Endothelial cell of umbilical vein (primary cell): ENCODE data around the gene ZNF132. TPM values are rescaled to one million over a fixed set of nuclear protein-coding genes. Genes with fewer than 3 reads are reported as not detected.

Source experiments
- BruUV-seq: library from RNA; stranded (reverse); fragments of 400-500 nt; replicated peaks from 2 replicates; lab custom pipeline; 2021; lab: Mats Ljungman, UMichigan
- CTCF ChIA-PET: fragments of 300-600, 350-600 bp; sonication (Branson Sonifier 250); formaldehyde crosslinking; loops from one replicate; lab custom pipeline; 2021; ENCODE audit warnings: antibody characterized with exemption, inconsistent platforms; lab: Charles Lee
- POLR2A ChIA-PET: fragments of 300-600, 350-600 bp; sonication (Branson Sonifier 250); formaldehyde crosslinking; loops from one replicate; lab custom pipeline; 2021; ENCODE audit warnings: antibody characterized with exemption, inconsistent platforms; lab: Charles Lee
- DNase-seq: peaks from one replicate; pipeline ENCODE4 v3.0.0-alpha.2; 2011; ENCODE audit warnings: low read depth, low spot score
- FAIRE-seq: peaks from 2 replicates; lab custom pipeline; 2011; peaks lifted over from hg19 to GRCh38; lab: Jason Lieb, UNC
- H2AFZ ChIP-seq: 2 replicates; pipeline ENCODE4 v1.6.0; 2012; ENCODE audit warnings: low read depth, low read length, control low read depth, inconsistent platforms
- H3K27ac ChIP-seq: 2 replicates; pipeline ENCODE4 v1.5.1; 2011; ENCODE audit warnings: low read depth, mild to moderate bottlenecking, control low read depth, low read length, moderate library complexity; ENCODE audit not compliant: insufficient read depth
- H3K27me3 ChIP-seq, 2 experiments: 2 replicates each; pipeline versions ENCODE4 v1.6.0 to v1.6.1; 2011; ENCODE audit warnings: low read length in 2 of 2, mixed read lengths in 1 of 2; ENCODE audit not compliant: control insufficient read depth in 2 of 2, insufficient read depth in 2 of 2
- H3K36me3 ChIP-seq, 2 experiments: 2 replicates in 1 of 2; 3 replicates in 1 of 2; pipeline ENCODE4 v1.5.1; 2011; ENCODE audit warnings: low read length in 2 of 2, mild to moderate bottlenecking in 1 of 2, moderate library complexity in 1 of 2; ENCODE audit not compliant: control insufficient read depth in 2 of 2, insufficient read depth in 2 of 2; ENCODE audit errors: extremely low read depth in 1 of 2
- H3K4me1 ChIP-seq: 3 replicates; pipeline ENCODE4 v1.5.1; 2011; ENCODE audit warnings: mild to moderate bottlenecking, low read length; ENCODE audit not compliant: control insufficient read depth, insufficient read depth; ENCODE audit errors: extremely low read depth
- H3K4me2 ChIP-seq: 2 replicates; pipeline ENCODE4 v1.6.1; 2011; ENCODE audit warnings: low read length, control low read depth, mixed read lengths; ENCODE audit not compliant: insufficient read depth
- H3K4me3 ChIP-seq, 3 experiments: fragments of 200-600 bp in 1 of 3; sonication (generic), shearing (Covaris generic) in 1 of 3; replicated peaks in 1 of 3; 2 replicates each; pipeline ENCODE4 v1.5.1; 2011 to 2016; ENCODE audit warnings: control low read depth in 3 of 3, low read length in 3 of 3, mild to moderate bottlenecking in 2 of 3, inconsistent platforms in 1 of 3, low read depth in 1 of 3, moderate library complexity in 1 of 3; ENCODE audit not compliant: insufficient read depth in 1 of 3
- H3K79me2 ChIP-seq: 2 replicates; pipeline ENCODE4 v1.6.0; 2012; ENCODE audit warnings: low read length, inconsistent platforms; ENCODE audit not compliant: control insufficient read depth, insufficient read depth
- H3K9ac ChIP-seq: replicated peaks from 2 replicates; pipeline ENCODE3; 2011; ENCODE audit warnings: low read length, control low read depth; ENCODE audit not compliant: insufficient read depth; ENCODE audit errors: extremely low read depth
- H3K9me1 ChIP-seq: replicated peaks from 3 replicates; pipeline ENCODE4 v1.6.0; 2011; ENCODE audit warnings: mild to moderate bottlenecking, low read length; ENCODE audit not compliant: control insufficient read depth, insufficient read depth; ENCODE audit errors: extremely low read depth
- H3K9me3 ChIP-seq: replicated peaks from 2 replicates; pipeline ENCODE4 v1.5.1; 2012; ENCODE audit warnings: low read length, inconsistent platforms; ENCODE audit not compliant: control insufficient read depth, insufficient read depth
- H4K20me1 ChIP-seq: replicated peaks from 2 replicates; pipeline ENCODE3; 2011; ENCODE audit warnings: mild to moderate bottlenecking, low read length; ENCODE audit not compliant: control insufficient read depth, insufficient read depth; ENCODE audit errors: extremely low read depth
- EZH2 ChIP-seq: IDR thresholded peaks from 2 replicates; pipeline ENCODE4 v1.6.1; 2012; ENCODE audit warnings: borderline replicate concordance, low read depth, mild to moderate bottlenecking, moderate library complexity, low read length, inconsistent platforms; ENCODE audit not compliant: severe bottlenecking
- FOS ChIP-seq: IDR thresholded peaks from 2 replicates; pipeline ENCODE4 v1.6.1; 2011; ENCODE audit warnings: mild to moderate bottlenecking, low read length, moderate library complexity, borderline replicate concordance; ENCODE audit not compliant: insufficient read depth
- GATA2 ChIP-seq: IDR thresholded peaks from 2 replicates; pipeline ENCODE4 v1.7.0; 2011; ENCODE audit warnings: low read depth, mild to moderate bottlenecking, moderate library complexity, mixed read lengths, low read length; ENCODE audit not compliant: insufficient read length, insufficient read depth
- JUN ChIP-seq: IDR thresholded peaks from 2 replicates; pipeline ENCODE4 v1.6.1; 2011; ENCODE audit warnings: borderline replicate concordance, low read depth; ENCODE audit not compliant: insufficient read length, insufficient read depth
- MAX ChIP-seq: IDR thresholded peaks from 2 replicates; pipeline ENCODE4 v1.6.1; 2011; ENCODE audit not compliant: insufficient read depth, insufficient read length
- MYC ChIP-seq: IDR thresholded peaks from one replicate; pipeline ENCODE4 v1.6.1; 2011; ENCODE audit warnings: mild to moderate bottlenecking, low read depth, low read length
- POLR2AphosphoS5 ChIP-seq: IDR thresholded peaks from 2 replicates; pipeline ENCODE4 v1.6.1; 2012; ENCODE audit warnings: low read depth, mild to moderate bottlenecking, control low read depth, low read length, moderate library complexity; ENCODE audit not compliant: insufficient read depth
- dilution Hi-C: fragments of 300-500 bp; cut with MboI; formaldehyde crosslinking; loops from one replicate; pipeline ENCODE4 v1.15.0; 2019; ENCODE audit warnings: low sequenced_read_pairs; ENCODE audit not compliant: extremely low pct_ligation_motif_present
- intact Hi-C: fragments of 100-400 bp; cut with micrococcal nuclease; formaldehyde crosslinking; loops from one replicate; pipeline ENCODE4 v1.10.0; 2022
- polyA plus RNA-seq, 4 experiments: library from polyadenylated mRNA; depleted of rRNA in 3 of 4; stranded (reverse) in 3 of 4; unstranded in 1 of 4; fragments of >200 nt; gene quantifications; 2 replicates each; pipeline versions ENCODE4 v1.2.1 to v1.2.3, GENCODE V29; 2011 to 2012; ENCODE audit warnings: missing spikeins in 1 of 4
- total RNA-seq: library from RNA; stranded (reverse); gene quantifications from 2 replicates; pipeline ENCODE4 v1.2.3, GENCODE V29; 2021

The ZNF132 gene
- total and polyA plus RNA-seq, 2 donors (not counting 3 experiments of a cell fraction or from before 2014, with no cell fraction given): 0.54 to 4.2 TPM

GRCh38 chr19:58399903-58400302, 40.0 kb downstream of the ZNF132 start:
- H3K9me1 ChIP-seq: no peaks in the 10 kb centered on the region
- ChIA-PET CTCF (no interaction called here), POLR2A (no interaction called here)
- no peak overlapping the region for H3K4me2 ChIP-seq
- H3K36me3 ChIP-seq: peaks cover 1 to 3% of the 10 kb centered on the region in 2 experiments
- no peaks in the 10 kb centered on the region for H3K27me3 ChIP-seq
- dilution Hi-C loops: no loop called here
- H3K4me3 ChIP-seq: no peak overlapping the region
- BruUV-seq: no TSS peak
- H3K79me2 ChIP-seq: no peaks in the 10 kb centered on the region
- no peak for TF ChIP-seq EZH2
- TF ChIP-seq JUN: no peak
- TF ChIP-seq POLR2AphosphoS5: no peak
- H3K9me3 ChIP-seq: no peaks in the 10 kb centered on the region
- H4K20me1 ChIP-seq: no peaks in the 10 kb centered on the region
- H3K27ac ChIP-seq: no peak overlapping the region
- FAIRE-seq: no peak
- H3K4me1 ChIP-seq: peaks cover 12% of the 10 kb centered on the region
- no peak overlapping the region for H3K9ac ChIP-seq
- intact Hi-C loops: loop anchor here (2.0 kb wide), 1 partner anchor 13 kb away; the partner anchor contains the start of gene RPS5
- DNase-seq: no peak
- H2AFZ ChIP-seq: no peak overlapping the region

- H3K79me2 ChIP-seq: no peaks in the 10 kb centered on the region
- FAIRE-seq (no peak), DNase-seq (no peak)
- H3K9me1 ChIP-seq: no peaks in the 10 kb centered on the region
- no peak overlapping the region for H2AFZ ChIP-seq
- no peaks in the 10 kb centered on the region for H4K20me1 ChIP-seq
- intact Hi-C loops: no loop called here
- TF ChIP-seq MAX: no peak
- no peak for TF ChIP-seq GATA2
- no peak for TF ChIP-seq MYC
- no peak for TF ChIP-seq FOS
- TF ChIP-seq EZH2: no peak
- H3K4me1 ChIP-seq: peaks cover 12% of the 10 kb centered on the region
- H3K4me2 ChIP-seq: no peak overlapping the region
- ChIA-PET POLR2A (no interaction called here), CTCF (no interaction called here)
- no TSS peak for BruUV-seq
- H3K27me3 ChIP-seq: no peaks in the 10 kb centered on the region
- no peak overlapping the region for H3K4me3 ChIP-seq
- no peak overlapping the region for H3K9ac ChIP-seq
- no peaks in the 10 kb centered on the region for H3K9me3 ChIP-seq
- dilution Hi-C loops: no loop called here
- H3K36me3 ChIP-seq: peaks cover 6 to 13% of the 10 kb centered on the region in 2 experiments
- H3K27ac ChIP-seq: no peak overlapping the region
These were observed 41.4 kb downstream of the ZNF132 start for GRCh38 chr19:58398545-58398944.
